Right lobe of liver (tissue), 6 donors: ENCODE data around the gene TRAPPC2. TPM values are rescaled to one million over a fixed set of nuclear protein-coding genes. Genes with fewer than 3 reads are reported as not detected.

ENCODE experiments used
- ATAC-seq, 4 donors: fragments of 200-7000 bp; cut with Tn5 transposase; one replicate each; pipeline ENCODE4 v1.9.1; 2020; ENCODE audit warnings: mild to moderate bottlenecking in 4 of 4, moderate library complexity in 4 of 4
- DNase-seq, 3 donors: peaks; one replicate each; pipeline ENCODE4 v3.0.0-alpha.2; 2020
- H3K27ac ChIP-seq, 3 donors: fragments of 200-600 bp; one replicate each; pipeline ENCODE4 v1.8.0; 2022
- H3K27me3 ChIP-seq, 2 donors: fragments of 200-600 bp; one replicate each; pipeline ENCODE4 v1.8.0; 2022
- H3K36me3 ChIP-seq, 4 donors: fragments of 200-600 bp; sonication (generic) in 1 of 4; one replicate each; pipeline versions ENCODE4 v1.5.1 to v1.8.0; 2017 to 2022; ENCODE audit warnings: control low read depth in 1 of 4
- H3K4me1 ChIP-seq, 4 donors: fragments of 200-600 bp; sonication (generic) in 1 of 4; one replicate each; pipeline versions ENCODE4 v1.5.1 to v1.8.0; 2017 to 2022; ENCODE audit warnings: control low read depth in 1 of 4
- H3K4me3 ChIP-seq, 3 donors: fragments of 200-600 bp; one replicate each; pipeline ENCODE4 v1.8.0; 2022
- H3K9me3 ChIP-seq, 4 donors: fragments of 200-600 bp; sonication (generic) in 1 of 4; one replicate each; pipeline versions ENCODE4 v1.5.1 to v1.8.0; 2017 to 2022; ENCODE audit warnings: control low read depth in 1 of 4
- POLR2A ChIP-seq: fragments of 450-650 bp; IDR thresholded peaks from one replicate; pipeline ENCODE4 v1.6.1; 2017; ENCODE audit warnings: antibody characterized with exemption, mild to moderate bottlenecking
- WGBS: methylation state at CpG from one replicate; pipeline ENCODE4 v1.1.6; 2018; ENCODE audit warnings: low coverage, low lambda C conversion rate; ENCODE audit not compliant: insufficient coverage; ENCODE audit errors: missing lambda C conversion rate; 5-methylcytosine and 5-hydroxymethylcytosine counted together
- intact Hi-C, 2 donors: fragments of 100-400 bp; cut with DNase I; formaldehyde crosslinking; loops; one replicate each; pipeline versions ENCODE4 v1.11.2 to v1.14.1; 2022
- total RNA-seq, 6 experiments: library from RNA; depleted of rRNA in 2 of 6; stranded (reverse); fragments of >200 nt in 2 of 6; fragmentation: NEBNext Ultra II Directional in 3 of 6; extraction: Animal tissue kit (Norgen Biotek cat#: 25700) in 3 of 6; gene quantifications; one replicate each; pipeline versions ENCODE4 v1.1.0 to v1.2.4, GENCODE V29; 2016 to 2023
- TF ChIP-seq, protein P1 (sequence below), 4 donors: fragments of 200-600 bp in 3 of 4; fragments of 450-650 bp in 1 of 4; IDR thresholded peaks; one replicate each; pipeline versions ENCODE4 v1.5.1 to v1.8.0; 2016 to 2022; ENCODE audit warnings: antibody characterized with exemption in 4 of 4, mild to moderate bottlenecking in 2 of 4
- donor health status: DM: no; HTN: yes; CAD: no.
- donor health status: DM: no; HTN: no; CAD: no.
- donor health status: DM: no; HTN: no; CAD: no.
- donor health status: DM: no; HTN: yes; CAD: no.
- donor health status: DM: no; HTN: yes; CAD: no.

Gene TRAPPC2
- total RNA-seq, 6 experiments from 2014 or later: 6.3 to 13.8 (median 8.5) TPM

DNA sequence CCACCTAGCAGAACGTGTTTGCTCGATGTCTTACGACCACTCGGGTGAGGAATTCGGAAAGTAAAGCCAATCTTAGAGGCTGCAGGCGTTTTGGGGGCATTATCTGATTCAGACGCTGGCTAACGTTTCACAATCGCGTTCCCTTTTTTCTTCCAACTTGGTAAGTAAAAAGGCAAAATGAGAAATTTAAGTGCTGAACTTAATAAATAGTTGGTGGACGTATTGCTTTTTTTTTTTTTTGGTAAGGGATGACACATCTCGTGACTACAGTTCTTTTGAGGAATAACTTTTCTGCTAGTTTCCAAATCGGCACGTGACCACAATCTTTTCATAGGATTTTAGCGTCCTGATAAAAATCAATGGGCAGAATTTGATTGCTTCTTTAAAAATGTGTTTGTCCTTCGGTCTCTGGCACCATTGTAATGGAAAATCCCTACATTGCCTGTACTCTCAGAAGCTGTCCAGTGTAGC is 44.6 kb downstream of the TRAPPC2 start:
- Histone ChIP-seq H3K4me1 (peaks cover 0 to 11% (median 0%) of the 10 kb centered on the region in 4 donors), H3K9me3 (no peaks in the 10 kb centered on the region), H3K27ac (peak overlapping the region; percentile 89 to 94 (median 90)), H3K36me3 (no peaks in the 10 kb centered on the region), H3K27me3 (peaks cover 0 to 3% of the 10 kb centered on the region in 2 donors), H3K4me3 (peak overlapping the region; percentile 59 to 71 (median 60))
- no peak for DNase-seq
- intact Hi-C loops: no loop called here
- peak in 2 of 4 donors; percentile 10 to 24 for ATAC-seq
- 3% methylated on average over 16 of the region's 16 CpGs for WGBS
- TF ChIP-seq, protein P1, sequence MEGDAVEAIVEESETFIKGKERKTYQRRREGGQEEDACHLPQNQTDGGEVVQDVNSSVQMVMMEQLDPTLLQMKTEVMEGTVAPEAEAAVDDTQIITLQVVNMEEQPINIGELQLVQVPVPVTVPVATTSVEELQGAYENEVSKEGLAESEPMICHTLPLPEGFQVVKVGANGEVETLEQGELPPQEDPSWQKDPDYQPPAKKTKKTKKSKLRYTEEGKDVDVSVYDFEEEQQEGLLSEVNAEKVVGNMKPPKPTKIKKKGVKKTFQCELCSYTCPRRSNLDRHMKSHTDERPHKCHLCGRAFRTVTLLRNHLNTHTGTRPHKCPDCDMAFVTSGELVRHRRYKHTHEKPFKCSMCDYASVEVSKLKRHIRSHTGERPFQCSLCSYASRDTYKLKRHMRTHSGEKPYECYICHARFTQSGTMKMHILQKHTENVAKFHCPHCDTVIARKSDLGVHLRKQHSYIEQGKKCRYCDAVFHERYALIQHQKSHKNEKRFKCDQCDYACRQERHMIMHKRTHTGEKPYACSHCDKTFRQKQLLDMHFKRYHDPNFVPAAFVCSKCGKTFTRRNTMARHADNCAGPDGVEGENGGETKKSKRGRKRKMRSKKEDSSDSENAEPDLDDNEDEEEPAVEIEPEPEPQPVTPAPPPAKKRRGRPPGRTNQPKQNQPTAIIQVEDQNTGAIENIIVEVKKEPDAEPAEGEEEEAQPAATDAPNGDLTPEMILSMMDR (IDR thresholded peaks at IDR 0.05): no peak
- no peak for TF ChIP-seq POLR2A

DNA sequence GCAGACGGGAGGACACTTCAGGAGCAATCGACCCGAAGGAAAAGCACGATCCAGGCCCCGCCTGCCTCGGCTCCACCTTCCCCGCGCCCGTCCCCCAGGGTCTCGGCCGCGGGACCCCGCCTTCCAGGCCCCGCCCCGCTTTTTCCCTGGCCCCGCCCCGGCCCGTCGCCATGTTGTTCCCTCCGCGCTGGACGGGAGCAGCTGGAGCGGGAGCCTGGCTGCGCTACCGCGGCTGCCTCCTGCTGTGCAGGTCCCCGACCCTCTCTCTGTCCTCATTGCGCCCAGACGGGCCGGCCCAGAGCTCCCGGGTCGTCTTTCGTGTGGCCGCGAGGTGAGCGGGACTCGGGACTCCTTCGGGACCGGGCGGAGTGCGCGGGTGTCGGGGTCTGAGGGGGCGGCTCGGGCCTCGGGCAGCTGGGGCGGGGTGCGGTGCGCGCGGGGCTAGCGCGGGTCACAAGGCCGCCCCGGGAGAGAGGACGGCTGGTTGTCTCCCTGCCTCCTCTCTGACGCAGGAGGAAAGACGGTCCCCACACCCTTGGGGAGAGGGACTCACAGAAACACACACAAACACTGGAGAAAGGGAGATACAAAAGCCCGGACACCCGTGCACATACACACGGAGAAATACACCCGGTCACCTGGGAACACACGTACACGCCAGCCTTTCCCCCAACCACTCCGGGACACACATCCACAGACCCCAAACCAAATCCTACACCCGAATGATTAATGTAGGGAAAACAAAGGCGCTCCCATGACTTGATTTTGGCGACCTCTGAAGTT is 45.3 kb downstream of the TRAPPC2 start, which contains the start of gene RAB9A:
Gene RAB9A (plus strand): TSS at position 171 of the 783 bp plus-strand sequence. CDS start 19,619 bp downstream, outside the sequence.
- DNase-seq (peak; percentile 87 to 90 (median 90)), ATAC-seq (peak; percentile 97 to 99 (median 98))
- 4% methylated on average over 34 of the region's 68 CpGs for WGBS
- Histone ChIP-seq H3K4me1 (peaks cover 0 to 11% (median 0%) of the 10 kb centered on the region in 4 donors), H3K4me3 (peak within 1 kb of the TSS; percentile 59 to 71 (median 60)), H3K27me3 (peaks cover 0 to 3% of the 10 kb centered on the region in 2 donors), H3K27ac (peak within 1 kb of the TSS; percentile 89 to 94 (median 90)), H3K9me3 (no peaks in the 10 kb centered on the region), H3K36me3 (no peaks in the 10 kb centered on the region)
- intact Hi-C loops: no loop called here
- TF ChIP-seq, protein P1 (IDR thresholded peaks at IDR 0.05): no peak
- TF ChIP-seq POLR2A: peak; percentile 79

GRCh38 chrX:13688384-13688957 is 45.9 kb downstream of the TRAPPC2 start:
- WGBS: 15% methylated on average over 13 of the region's 13 CpGs
- Histone ChIP-seq H3K9me3 (no peaks in the 10 kb centered on the region), H3K4me1 (peaks cover 0 to 11% (median 0%) of the 10 kb centered on the region in 4 donors), H3K27me3 (peaks cover 0 to 3% of the 10 kb centered on the region in 2 donors), H3K4me3 (peak overlapping the region; percentile 59 to 71 (median 60)), H3K36me3 (no peaks in the 10 kb centered on the region), H3K27ac (peak overlapping the region; percentile 89 to 94 (median 90))
- TF ChIP-seq, protein P1 (IDR thresholded peaks at IDR 0.05): no peak
- no peak for TF ChIP-seq POLR2A
- ATAC-seq: peak in 1 of 4 donors; percentile 6
- DNase-seq: no peak
- intact Hi-C loops: no loop called here

GRCh38 chrX:13687203-13687602 is 47.2 kb downstream of the TRAPPC2 start:
- intact Hi-C loops: no loop called here
- Histone ChIP-seq H3K4me1 (peaks cover 0 to 6% (median 0%) of the 10 kb centered on the region in 4 donors), H3K4me3 (no peak overlapping the region), H3K36me3 (no peaks in the 10 kb centered on the region), H3K27ac (no peak overlapping the region), H3K9me3 (no peaks in the 10 kb centered on the region), H3K27me3 (peaks cover 0 to 3% of the 10 kb centered on the region in 2 donors)
- DNase-seq: no peak
- ATAC-seq: no peak
- 43% methylated on average over 1 of the region's 1 CpG for WGBS
- TF ChIP-seq, protein P1 (IDR thresholded peaks at IDR 0.05): no peak
- TF ChIP-seq POLR2A: no peak
